Chondrocyte (in vitro differentiated cells): Measurements from ENCODE around the gene PCMTD2. TPM values are rescaled to one million over a fixed set of nuclear protein-coding genes. Genes with fewer than 3 reads are reported as not detected.

ENCODE experiments used
- DNase-seq: peaks from one replicate; pipeline ENCODE4 v3.0.0; 2021; ENCODE audit warnings: mixed read lengths, low spot score
- H3K27ac Mint-ChIP-seq: one replicate; pipeline ENCODE4 v1.8.0; 2021; ENCODE audit warnings: mild to moderate bottlenecking, moderate library complexity, mixed read lengths; ENCODE audit not compliant: unreplicated experiment
- H3K27me3 Mint-ChIP-seq: 2 replicates; pipeline ENCODE4 v1.8.0; 2021; ENCODE audit warnings: low read depth, mixed read lengths
- H3K36me3 Mint-ChIP-seq: 2 replicates; pipeline ENCODE4 v1.8.0; 2021; ENCODE audit warnings: low read depth, mixed read lengths
- H3K4me1 Mint-ChIP-seq: 2 replicates; pipeline ENCODE4 v1.8.0; 2021; ENCODE audit warnings: low read depth, mild to moderate bottlenecking, mixed read lengths
- H3K4me3 Mint-ChIP-seq: one replicate; pipeline ENCODE4 v1.8.0; 2021; ENCODE audit warnings: mild to moderate bottlenecking, moderate library complexity, mixed read lengths; ENCODE audit not compliant: unreplicated experiment
- H3K9me3 Mint-ChIP-seq: 2 replicates; pipeline ENCODE4 v1.8.0; 2021; ENCODE audit warnings: low read depth, mixed read lengths
- total RNA-seq: library from RNA; stranded (reverse); gene quantifications from 3 replicates; pipeline ENCODE4 v1.2.1, GENCODE V29; 2021
- TF ChIP-seq, protein P1 (sequence below): fragments of 200-600 bp; sonication (generic); IDR thresholded peaks from 2 replicates; pipeline ENCODE4 v1.5.0; 2021; ENCODE audit warnings: antibody characterized with exemption, mild to moderate bottlenecking, moderate library complexity

The PCMTD2 gene
- total RNA-seq, 1 donor from 2014 or later: 38.1 TPM

DNA sequence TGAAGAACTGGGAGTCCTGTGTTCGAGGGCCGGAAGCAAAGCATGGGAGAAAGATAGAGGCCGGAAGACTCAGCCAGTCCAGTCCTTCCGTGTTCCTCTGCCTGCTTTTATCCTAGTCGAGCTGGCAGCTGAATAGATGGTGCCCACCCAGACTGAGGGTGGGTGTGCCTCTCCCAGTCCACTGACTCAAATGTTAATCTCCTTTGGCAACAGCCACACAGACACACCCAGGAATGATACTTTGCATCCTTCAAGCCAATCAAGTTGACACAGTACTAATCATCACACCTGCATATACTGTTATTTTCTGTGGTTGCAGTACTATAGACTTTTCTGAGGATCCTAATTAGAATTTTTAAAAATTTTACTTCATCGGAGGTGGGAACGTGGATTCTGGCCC, 21.3 kb downstream of the PCMTD2 start:
- Mint-ChIP-seq H3K4me1 (peaks cover 4% of the 10 kb centered on the region), H3K9me3 (no peaks in the 10 kb centered on the region)
- DNase-seq: no peak

DNA sequence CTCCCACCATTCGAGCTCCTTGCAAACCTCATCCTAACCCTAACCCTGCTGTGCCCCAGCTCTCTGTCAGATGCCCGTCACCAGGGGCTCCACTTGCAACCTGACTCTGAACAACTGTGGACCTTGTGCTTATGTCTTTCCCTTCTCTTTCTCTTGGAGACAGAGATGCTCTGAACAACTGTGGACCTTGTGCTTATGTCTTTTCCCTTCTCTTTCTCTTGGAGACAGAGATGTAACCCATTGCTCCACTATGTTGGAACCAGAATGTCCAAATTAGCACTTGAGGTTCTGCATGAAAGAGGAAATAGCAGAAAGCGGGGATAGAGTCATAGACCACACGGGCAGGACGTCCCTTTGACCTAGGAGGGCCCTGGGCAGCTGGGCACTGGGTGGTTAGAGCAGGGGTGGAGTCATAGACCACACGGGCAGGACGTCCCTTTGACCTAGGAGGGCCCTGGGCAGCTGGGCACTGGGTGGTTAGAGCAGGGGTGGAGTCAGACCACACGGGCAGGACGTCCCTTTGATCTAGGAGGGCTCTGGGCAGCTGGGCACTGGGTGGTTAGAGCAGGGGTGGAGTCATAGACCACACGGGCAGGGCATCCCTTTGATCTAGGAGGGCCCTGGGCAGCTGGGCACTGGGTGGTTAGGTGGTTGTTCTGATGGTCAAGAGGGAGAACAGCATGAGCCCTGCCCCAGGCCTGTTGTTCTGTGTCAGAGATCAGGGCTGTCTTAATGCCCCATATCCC, 22.2 kb downstream of the PCMTD2 start:
- DNase-seq: no peak
- Mint-ChIP-seq H3K36me3 (peaks cover 2% of the 10 kb centered on the region), H3K27ac (no peak overlapping the region), H3K9me3 (no peaks in the 10 kb centered on the region), H3K4me3 (no peak overlapping the region), H3K4me1 (peaks cover 4% of the 10 kb centered on the region), H3K27me3 (peaks cover 8% of the 10 kb centered on the region)
- TF ChIP-seq, protein P1, sequence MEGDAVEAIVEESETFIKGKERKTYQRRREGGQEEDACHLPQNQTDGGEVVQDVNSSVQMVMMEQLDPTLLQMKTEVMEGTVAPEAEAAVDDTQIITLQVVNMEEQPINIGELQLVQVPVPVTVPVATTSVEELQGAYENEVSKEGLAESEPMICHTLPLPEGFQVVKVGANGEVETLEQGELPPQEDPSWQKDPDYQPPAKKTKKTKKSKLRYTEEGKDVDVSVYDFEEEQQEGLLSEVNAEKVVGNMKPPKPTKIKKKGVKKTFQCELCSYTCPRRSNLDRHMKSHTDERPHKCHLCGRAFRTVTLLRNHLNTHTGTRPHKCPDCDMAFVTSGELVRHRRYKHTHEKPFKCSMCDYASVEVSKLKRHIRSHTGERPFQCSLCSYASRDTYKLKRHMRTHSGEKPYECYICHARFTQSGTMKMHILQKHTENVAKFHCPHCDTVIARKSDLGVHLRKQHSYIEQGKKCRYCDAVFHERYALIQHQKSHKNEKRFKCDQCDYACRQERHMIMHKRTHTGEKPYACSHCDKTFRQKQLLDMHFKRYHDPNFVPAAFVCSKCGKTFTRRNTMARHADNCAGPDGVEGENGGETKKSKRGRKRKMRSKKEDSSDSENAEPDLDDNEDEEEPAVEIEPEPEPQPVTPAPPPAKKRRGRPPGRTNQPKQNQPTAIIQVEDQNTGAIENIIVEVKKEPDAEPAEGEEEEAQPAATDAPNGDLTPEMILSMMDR: no peak

More for the DNA sequence above, 21.3 kb downstream of the PCMTD2 start:
- Mint-ChIP-seq H3K4me3 (no peak overlapping the region), H3K27ac (no peak overlapping the region), H3K27me3 (peaks cover 3% of the 10 kb centered on the region), H3K36me3 (peaks cover 3% of the 10 kb centered on the region)
- TF ChIP-seq, protein P1: no peak

DNA sequence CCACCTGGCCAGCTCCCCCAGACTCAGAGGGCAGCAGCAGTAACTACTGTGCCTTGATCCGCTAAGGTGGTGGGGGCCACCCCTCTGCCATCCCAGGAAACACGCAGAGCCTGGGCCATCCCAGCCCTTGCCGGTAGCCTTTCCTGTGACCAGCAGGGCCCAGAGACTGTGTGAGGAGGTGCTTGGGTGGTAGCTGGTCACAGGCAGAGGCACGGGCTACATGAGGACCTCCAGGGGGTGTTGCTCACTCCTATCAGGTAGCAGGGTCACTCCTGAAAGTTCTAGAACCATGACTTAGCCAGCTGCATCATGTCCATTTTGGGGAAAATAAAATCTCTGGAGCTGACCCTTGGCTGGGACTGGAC, 22.8 kb downstream of the PCMTD2 start:
- Mint-ChIP-seq H3K4me1 (peaks cover 4% of the 10 kb centered on the region), H3K36me3 (peaks cover 2% of the 10 kb centered on the region), H3K27ac (no peak overlapping the region), H3K4me3 (no peak overlapping the region), H3K9me3 (no peaks in the 10 kb centered on the region), H3K27me3 (peaks cover 8% of the 10 kb centered on the region)
- DNase-seq: no peak
- TF ChIP-seq, protein P1: no peak

GRCh38 chr20:64279826-64280459, 24.4 kb downstream of the PCMTD2 start:
- Mint-ChIP-seq H3K4me3 (no peak overlapping the region), H3K9me3 (no peaks in the 10 kb centered on the region), H3K36me3 (no peaks in the 10 kb centered on the region), H3K27me3 (peaks cover 8% of the 10 kb centered on the region), H3K4me1 (peaks cover 2% of the 10 kb centered on the region), H3K27ac (no peak overlapping the region)
- no peak for DNase-seq
- TF ChIP-seq, protein P1: no peak

DNA sequence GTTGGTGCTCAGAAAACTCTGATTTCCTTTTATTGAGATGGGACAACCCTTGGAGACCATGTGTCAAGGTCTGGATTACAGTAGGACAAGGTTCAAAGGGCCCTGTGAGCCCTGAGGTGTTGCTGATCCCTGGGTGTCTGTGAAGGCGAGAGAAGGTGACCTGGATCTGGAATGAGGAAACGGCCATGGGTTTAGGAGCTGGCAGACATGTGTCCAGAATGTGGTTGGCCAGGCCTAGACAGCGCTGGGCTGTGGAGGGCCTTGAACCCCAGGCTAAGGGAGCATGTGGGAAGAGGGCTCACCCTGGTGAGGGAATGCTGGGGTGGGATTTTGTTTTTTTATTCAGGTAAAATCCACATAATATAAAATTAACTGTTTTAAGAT, 24.9 kb downstream of the PCMTD2 start:
- H3K4me3 Mint-ChIP-seq: no peak overlapping the region
- H3K4me1 Mint-ChIP-seq: no peaks in the 10 kb centered on the region
- H3K27ac Mint-ChIP-seq: no peak overlapping the region
- peaks cover 8% of the 10 kb centered on the region for H3K27me3 Mint-ChIP-seq
- TF ChIP-seq, protein P1: no peak
- H3K36me3 Mint-ChIP-seq: no peaks in the 10 kb centered on the region
- H3K9me3 Mint-ChIP-seq: no peaks in the 10 kb centered on the region
- no peak for DNase-seq
